Type B pancreatic cell (in vitro differentiated cells): ENCODE data around the gene CORO2A. TPM values are rescaled to one million over a fixed set of nuclear protein-coding genes. Genes with fewer than 3 reads are reported as not detected.

Source experiments
- DNase-seq: peaks from one replicate; pipeline ENCODE4 v3.0.0; 2021; ENCODE audit warnings: mixed read lengths; ENCODE audit not compliant: unreplicated experiment; ENCODE audit errors: extremely low spot score
- H3K27ac Mint-ChIP-seq: 2 replicates; pipeline ENCODE4 v1.8.0; 2021; ENCODE audit warnings: mild to moderate bottlenecking, mixed read lengths
- H3K27me3 Mint-ChIP-seq: 2 replicates; pipeline ENCODE4 v1.8.0; 2021; ENCODE audit warnings: mixed read lengths
- H3K36me3 Mint-ChIP-seq: 2 replicates; pipeline ENCODE4 v1.8.0; 2021; ENCODE audit warnings: mixed read lengths
- H3K4me1 Mint-ChIP-seq: one replicate; pipeline ENCODE4 v1.8.0; 2021; ENCODE audit warnings: mixed read lengths; ENCODE audit not compliant: unreplicated experiment
- H3K4me3 Mint-ChIP-seq: 2 replicates; pipeline ENCODE4 v1.8.0; 2021; ENCODE audit warnings: mild to moderate bottlenecking, mixed read lengths
- H3K9me3 Mint-ChIP-seq: 2 replicates; pipeline ENCODE4 v1.8.0; 2021; ENCODE audit warnings: mixed read lengths
- CTCF ChIP-seq: fragments of 200-600 bp; sonication (generic); conservative IDR thresholded peaks from 2 replicates; pipeline ENCODE4 v1.5.0; 2021; ENCODE audit warnings: antibody characterized with exemption, mild to moderate bottlenecking
- total RNA-seq: library from RNA; stranded (reverse); gene quantifications from 2 replicates; pipeline ENCODE4 v1.2.1, GENCODE V29; 2021; ENCODE audit warnings: low replicate concordance

CORO2A gene
- total RNA-seq, 1 donor from 2014 or later, result 9.9 TPM

GRCh38 chr9:98215821-98216220 lies 23.4 kb upstream of the CORO2A start:
- DNase-seq, result no peak
- no peaks in the 10 kb centered on the region for H3K36me3 Mint-ChIP-seq

GRCh38 chr9:98215271-98215670 lies 22.8 kb upstream of the CORO2A start:
- no peaks in the 10 kb centered on the region for H3K9me3 Mint-ChIP-seq
- TF ChIP-seq CTCF, result no peak
- H3K27ac Mint-ChIP-seq, result peak overlapping the region; percentile 11
- no peaks in the 10 kb centered on the region for H3K27me3 Mint-ChIP-seq
- peaks cover 28% of the 10 kb centered on the region for H3K4me1 Mint-ChIP-seq
- H3K36me3 Mint-ChIP-seq, result no peaks in the 10 kb centered on the region
- no peak for DNase-seq
- H3K4me3 Mint-ChIP-seq, result no peak overlapping the region

More at GRCh38 chr9:98215821-98216220, 23.4 kb upstream of the CORO2A start:
- Mint-ChIP-seq H3K27ac (no peak overlapping the region), H3K4me1 (peaks cover 28% of the 10 kb centered on the region), H3K9me3 (no peaks in the 10 kb centered on the region), H3K4me3 (no peak overlapping the region), H3K27me3 (no peaks in the 10 kb centered on the region)
- TF ChIP-seq CTCF, result peak; percentile 73

GRCh38 chr9:98214811-98215210 lies 22.4 kb upstream of the CORO2A start:
- no peak for DNase-seq
- no peak overlapping the region for H3K4me3 Mint-ChIP-seq
- H3K36me3 Mint-ChIP-seq, result no peaks in the 10 kb centered on the region
- H3K9me3 Mint-ChIP-seq, result no peaks in the 10 kb centered on the region
- peaks cover 27% of the 10 kb centered on the region for H3K4me1 Mint-ChIP-seq
- H3K27ac Mint-ChIP-seq, result peak overlapping the region; percentile 11
- no peak for TF ChIP-seq CTCF
- no peaks in the 10 kb centered on the region for H3K27me3 Mint-ChIP-seq

GRCh38 chr9:98211260-98211659 lies 18.8 kb upstream of the CORO2A start:
- no peak for TF ChIP-seq CTCF
- H3K4me3 Mint-ChIP-seq, result no peak overlapping the region
- no peak overlapping the region for H3K27ac Mint-ChIP-seq
- H3K4me1 Mint-ChIP-seq, result peaks cover 14% of the 10 kb centered on the region
- no peaks in the 10 kb centered on the region for H3K36me3 Mint-ChIP-seq
- no peak for DNase-seq
- no peaks in the 10 kb centered on the region for H3K27me3 Mint-ChIP-seq
- H3K9me3 Mint-ChIP-seq, result no peaks in the 10 kb centered on the region

GRCh38 chr9:98210435-98210834 lies 18.0 kb upstream of the CORO2A start:
- Mint-ChIP-seq H3K27me3 (no peaks in the 10 kb centered on the region), H3K4me3 (no peak overlapping the region), H3K27ac (no peak overlapping the region)

More at GRCh38 chr9:98210435-98210834, 18.0 kb upstream of the CORO2A start:
- peaks cover 14% of the 10 kb centered on the region for H3K4me1 Mint-ChIP-seq
- no peaks in the 10 kb centered on the region for H3K36me3 Mint-ChIP-seq
- DNase-seq, result no peak
- no peak for TF ChIP-seq CTCF
- no peaks in the 10 kb centered on the region for H3K9me3 Mint-ChIP-seq
